LNCaP clone FGC (cell line): Measurements from ENCODE around the gene VIPAS39.

ENCODE experiments used
- DNase-seq: peaks from one replicate; pipeline ENCODE4 v3.0.0-alpha.2; 2011; ENCODE audit warnings: low read depth
- H3K4me3 ChIP-seq: 2 replicates; pipeline ENCODE4 v1.5.1; 2011; ENCODE audit warnings: mild to moderate bottlenecking, low read depth, low read length, control low read depth
- CTCF ChIP-seq: IDR thresholded peaks from 2 replicates; pipeline ENCODE4 v1.5.1; 2012; ENCODE audit warnings: mild to moderate bottlenecking; ENCODE audit not compliant: control insufficient read depth, insufficient read depth; ENCODE audit errors: extremely low read depth

The VIPAS39 gene

GRCh38 chr14:77473921-77474320 lies 16.5 kb upstream of the VIPAS39 start:
- no peak for DNase-seq
- no peak for TF ChIP-seq CTCF
- no peak overlapping the region for H3K4me3 ChIP-seq

- no peak overlapping the region for H3K4me3 ChIP-seq
- DNase-seq, result peak; percentile 75
- TF ChIP-seq CTCF, result 0 out of 2 replicates have a peak, but pooled peaks have one; percentile 13
Observed at GRCh38 chr14:77470224-77470870, 12.9 kb upstream of the VIPAS39 start.

- DNase-seq, result no peak
- H3K4me3 ChIP-seq, result no peak overlapping the region
- TF ChIP-seq CTCF, result no peak
Observed at GRCh38 chr14:77469539-77469938, 12.1 kb upstream of the VIPAS39 start.

- TF ChIP-seq CTCF, result no peak
- DNase-seq, result no peak
- no peak overlapping the region for H3K4me3 ChIP-seq
Observed at GRCh38 chr14:77469067-77469505, 11.7 kb upstream of the VIPAS39 start.

GRCh38 chr14:77467801-77468200 lies 10.4 kb upstream of the VIPAS39 start:
- DNase-seq, result no peak
- no peak overlapping the region for H3K4me3 ChIP-seq
- TF ChIP-seq CTCF, result no peak

- DNase-seq, result peak; percentile 60
- H3K4me3 ChIP-seq, result peak overlapping the region; percentile 98
- peak; percentile 75 for TF ChIP-seq CTCF
Observed at GRCh38 chr14:77459072-77459723, 1.8 kb upstream of the VIPAS39 start.
